ENCODE results near the gene ST6GALNAC6. TPM values are rescaled to one million over a fixed set of nuclear protein-coding genes. Genes with fewer than 3 reads are reported as not detected.

ST6GALNAC6 gene
- polyA plus RNA-seq, 12 donors = 37.0 to 62.6 (median 51.5) TPM; not detected in 1

DNA sequence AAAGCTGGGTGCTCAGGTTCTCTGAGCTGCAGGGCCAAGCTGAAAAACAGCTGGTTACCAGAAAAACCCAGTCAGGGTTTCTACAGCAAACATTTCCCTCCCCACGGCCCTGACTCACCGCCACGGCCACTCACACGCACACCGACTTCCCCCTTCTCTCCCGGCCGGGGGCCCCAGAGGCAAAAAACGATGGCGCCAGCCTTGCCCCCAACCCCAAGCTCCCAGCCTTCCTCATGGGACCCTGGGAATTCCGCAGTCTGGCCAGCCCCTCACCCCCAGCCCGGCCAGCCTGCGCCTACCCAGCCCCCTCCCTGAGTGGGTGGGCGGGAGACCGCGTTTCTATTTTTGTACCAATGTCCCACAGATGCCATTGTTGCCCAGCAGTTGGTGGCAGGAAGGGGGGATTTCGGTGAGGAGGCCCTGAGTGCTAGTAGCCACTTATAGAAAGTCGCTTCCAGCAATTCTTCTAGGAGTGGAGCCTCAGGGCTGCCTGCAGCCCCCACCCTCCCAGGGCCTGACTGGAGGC is 63.3 kb downstream of the ST6GALNAC6 start:
- no peak for DNase-seq

Other genes with a start within 250 kb of the ST6GALNAC6 start
- 1 to 10 TPM in 7 of 12 donors, under 1 TPM in 3, not detected in 2; 0.84 to 1.7 (median 1.0) TPM for gene CFAP157, start 192.6 kb downstream of the ST6GALNAC6 start, polyA plus RNA-seq (ENCODE audit: insufficient read length in 12 of 12)
- gene PTRH1, start 183.9 kb downstream of the ST6GALNAC6 start, polyA plus RNA-seq (ENCODE audit: insufficient read length in 12 of 12) = 1 to 10 TPM in 10 of 12 donors, not detected in 2; 4.0 to 8.8 (median 5.3) TPM
- gene TTC16, start 183.5 kb downstream of the ST6GALNAC6 start, polyA plus RNA-seq (ENCODE audit: insufficient read length in 12 of 12) = under 1 TPM in 5 of 12 donors, not detected in 7; 0.03 to 0.17 (median 0.05) TPM
- gene TOR2A, start 164.3 kb downstream of the ST6GALNAC6 start, polyA plus RNA-seq (ENCODE audit: insufficient read length in 12 of 12) = 10 to 100 TPM in 1 of 12 donors, 1 to 10 TPM in 10, not detected in 1; 4.7 to 16.6 (median 7.0) TPM
- gene SH2D3C, start 120.9 kb downstream of the ST6GALNAC6 start, polyA plus RNA-seq (ENCODE audit: insufficient read length in 12 of 12) = 10 to 100 TPM in 11 of 12 donors, not detected in 1; 13.5 to 40.7 (median 17.1) TPM
- 10 to 100 TPM in 11 of 12 donors, not detected in 1; 29.1 to 50.2 (median 38.6) TPM for gene CDK9, start 113.6 kb downstream of the ST6GALNAC6 start, polyA plus RNA-seq (ENCODE audit: insufficient read length in 12 of 12)
- 10 to 100 TPM in 11 of 12 donors, not detected in 1; 32.7 to 60.9 (median 37.7) TPM for gene FPGS, start 96.7 kb downstream of the ST6GALNAC6 start, polyA plus RNA-seq (ENCODE audit: insufficient read length in 12 of 12)
- 10 to 100 TPM in 11 of 12 donors, not detected in 1; 42.2 to 65.8 (median 47.4) TPM for gene ENG, start 44.9 kb downstream of the ST6GALNAC6 start, polyA plus RNA-seq (ENCODE audit: insufficient read length in 12 of 12)
- 1,000 to 10,000 TPM in 5 of 12 donors, 100 to 1,000 TPM in 7; 441 to 7,878 (median 918) TPM for gene AK1, start 21.9 kb downstream of the ST6GALNAC6 start, polyA plus RNA-seq (ENCODE audit: insufficient read length in 12 of 12)
- gene ST6GALNAC4, start 17.4 kb upstream of the ST6GALNAC6 start, polyA plus RNA-seq (ENCODE audit: insufficient read length in 12 of 12) = 10 to 100 TPM in 11 of 12 donors, not detected in 1; 20.8 to 50.5 (median 32.7) TPM
- gene PIP5KL1, start 31.2 kb upstream of the ST6GALNAC6 start, polyA plus RNA-seq (ENCODE audit: insufficient read length in 12 of 12) = 1 to 10 TPM in 9 of 12 donors, under 1 TPM in 1, not detected in 2; 0.83 to 4.1 (median 2.4) TPM
- gene DPM2, start 38.3 kb upstream of the ST6GALNAC6 start, polyA plus RNA-seq (ENCODE audit: insufficient read length in 12 of 12) = 10 to 100 TPM in 11 of 12 donors, not detected in 1; 16.0 to 28.7 (median 20.7) TPM
- gene EEIG1, start 81.4 kb upstream of the ST6GALNAC6 start, polyA plus RNA-seq (ENCODE audit: insufficient read length in 12 of 12) = 10 to 100 TPM in 11 of 12 donors, not detected in 1; 12.7 to 37.2 (median 14.9) TPM
- gene NAIF1, start 167.7 kb upstream of the ST6GALNAC6 start, polyA plus RNA-seq (ENCODE audit: insufficient read length in 12 of 12) = 10 to 100 TPM in 1 of 12 donors, 1 to 10 TPM in 10, not detected in 1; 6.5 to 21.2 (median 8.0) TPM
- 10 to 100 TPM in 11 of 12 donors, not detected in 1; 10.8 to 15.3 (median 11.6) TPM for gene SLC25A25, start 168.6 kb upstream of the ST6GALNAC6 start, polyA plus RNA-seq (ENCODE audit: insufficient read length in 12 of 12)
- 10 to 100 TPM in 11 of 12 donors, not detected in 1; 24.4 to 37.2 (median 33.4) TPM for gene PTGES2, start 228.1 kb upstream of the ST6GALNAC6 start, polyA plus RNA-seq (ENCODE audit: insufficient read length in 12 of 12)
- 1 to 10 TPM in 1 of 12 donors, under 1 TPM in 7, not detected in 4; 0.31 to 6.2 (median 0.70) TPM for gene LCN2, start 249.8 kb upstream of the ST6GALNAC6 start, polyA plus RNA-seq (ENCODE audit: insufficient read length in 12 of 12)